Anterior cingulate cortex (tissue), 58 donors: ENCODE measurements around the gene TRUB1.
"Not testable (repeated sequence)": the region's sequence is repeated elsewhere in the genome, so short reads cannot be mapped to it uniquely, and the experiment has no call there.

ENCODE experiments used
- DNase-seq, 58 donors: peaks; one replicate each; lab custom pipeline; 2025; lab: John Stamatoyannopoulos, UW

TRUB1 gene

GRCh38 chr10:114922003-114922402, 16.0 kb upstream of the TRUB1 start:
- no peak for DNase-seq

GRCh38 chr10:114923551-114923950, 14.4 kb upstream of the TRUB1 start:
- DNase-seq, result no peak

GRCh38 chr10:114925587-114926586, 12.1 kb upstream of the TRUB1 start:
- no peak for DNase-seq

- DNase-seq, result no peak
Measured at GRCh38 chr10:114928818-114929217, 9.2 kb upstream of the TRUB1 start.

GRCh38 chr10:114930320-114930719, 7.7 kb upstream of the TRUB1 start:
- DNase-seq, result no peak

GRCh38 chr10:114931072-114931679, 6.8 kb upstream of the TRUB1 start:
- no peak for DNase-seq

GRCh38 chr10:114932225-114932624, 5.8 kb upstream of the TRUB1 start:
- DNase-seq, result no peak

GRCh38 chr10:114932945-114933344, 5.0 kb upstream of the TRUB1 start:
- no peak for DNase-seq

- DNase-seq, result no peak
Measured at GRCh38 chr10:114933588-114933987, 4.4 kb upstream of the TRUB1 start.

GRCh38 chr10:114933995-114934394, 4.0 kb upstream of the TRUB1 start:
- DNase-seq, result not testable (repeated sequence)

- DNase-seq, result no peak
Measured at GRCh38 chr10:114938856-114939193, 830 bp downstream of the TRUB1 start.

GRCh38 chr10:114940735-114941134, 2.7 kb downstream of the TRUB1 start:
- no peak for DNase-seq

GRCh38 chr10:114943000-114943399, 5.0 kb downstream of the TRUB1 start:
- no peak for DNase-seq

GRCh38 chr10:114953047-114953446, 15.1 kb downstream of the TRUB1 start:
- no peak for DNase-seq

- no peak for DNase-seq
Measured at GRCh38 chr10:114955984-114956383, 18.0 kb downstream of the TRUB1 start.

- no peak for DNase-seq
Measured at GRCh38 chr10:114956466-114956865, 18.5 kb downstream of the TRUB1 start.

- DNase-seq, result no peak
Measured at GRCh38 chr10:114957122-114957521, 19.1 kb downstream of the TRUB1 start.

- DNase-seq, result no peak
Measured at GRCh38 chr10:114957673-114958072, 19.7 kb downstream of the TRUB1 start.

- DNase-seq, result no peak
Measured at GRCh38 chr10:114962441-114962840, 24.4 kb downstream of the TRUB1 start.

GRCh38 chr10:114963908-114964307, 25.9 kb downstream of the TRUB1 start:
- DNase-seq, result no peak

- no peak for DNase-seq
Measured at GRCh38 chr10:114967071-114967470, 29.1 kb downstream of the TRUB1 start.

GRCh38 chr10:114970515-114970914, 32.5 kb downstream of the TRUB1 start:
- no peak for DNase-seq
